Vagina (tissue), 2 donors: ENCODE measurements around the gene TAB2. TPM values are rescaled to one million over a fixed set of nuclear protein-coding genes. Genes with fewer than 3 reads are reported as not detected.
"Not testable (repeated sequence)": the region's sequence is repeated elsewhere in the genome, so short reads cannot be mapped to it uniquely, and the experiment has no call there.

Source experiments
- DNase-seq, 2 donors: peaks; one replicate each; pipeline ENCODE4 v3.0.0-alpha.2; 2017; ENCODE audit errors: extremely low spot score in 2 of 2
- H3K27ac ChIP-seq: fragments of 200-600 bp; sonication (generic); one replicate; pipeline ENCODE4 v1.5.1; 2019
- H3K27me3 ChIP-seq: fragments of 200-600 bp; sonication (generic); one replicate; pipeline ENCODE4 v1.5.1; 2019
- H3K36me3 ChIP-seq, 2 donors: fragments of 200-600 bp; sonication (generic); one replicate each; pipeline ENCODE4 v1.5.1; 2017 to 2019
- H3K4me1 ChIP-seq: fragments of 200-600 bp; sonication (generic); one replicate; pipeline ENCODE4 v1.5.1; 2019
- H3K4me3 ChIP-seq, 2 donors: fragments of 200-600 bp; sonication (generic); 1 replicate in 1 of 2; 2 replicates in 1 of 2; pipeline ENCODE4 v1.5.1; 2016 to 2019
- H3K9me3 ChIP-seq: fragments of 200-600 bp; sonication (generic); one replicate; pipeline ENCODE4 v1.5.1; 2019
- POLR2A ChIP-seq, 2 donors: fragments of 450-650 bp; IDR thresholded peaks; one replicate each; pipeline ENCODE4 v1.6.1; 2017; ENCODE audit warnings: antibody characterized with exemption in 2 of 2, mild to moderate bottlenecking in 2 of 2, moderate library complexity in 2 of 2
- POLR2AphosphoS5 ChIP-seq, 2 donors: sonication (generic); formaldehyde crosslinking; IDR thresholded peaks; one replicate each; pipeline ENCODE4 v1.9.0; 2017; ENCODE audit warnings: antibody characterized with exemption in 2 of 2, mild to moderate bottlenecking in 2 of 2, low read depth in 1 of 2; ENCODE audit not compliant: insufficient read depth in 1 of 2
- intact Hi-C: fragments of 100-400 bp; cut with DNase I; formaldehyde crosslinking; loops from one replicate; pipeline ENCODE4 v1.15.1; 2023
- total RNA-seq: library from RNA; depleted of rRNA; stranded (reverse); fragments of >200 nt; gene quantifications from one replicate; pipeline ENCODE4 v1.2.3, GENCODE V29; 2016
- TF ChIP-seq, protein P1 (sequence below), 3 experiments: fragments of 450-650 bp in 2 of 3; fragments of 200-600 bp in 1 of 3; sonication (generic) in 1 of 3; IDR thresholded peaks; one replicate each; pipeline ENCODE4 v1.5.1; 2017 to 2019; ENCODE audit warnings: antibody characterized with exemption in 3 of 3, mild to moderate bottlenecking in 2 of 3, moderate library complexity in 2 of 3

The TAB2 gene
- total RNA-seq, 1 donor from 2014 or later, result 80.5 TPM

DNA sequence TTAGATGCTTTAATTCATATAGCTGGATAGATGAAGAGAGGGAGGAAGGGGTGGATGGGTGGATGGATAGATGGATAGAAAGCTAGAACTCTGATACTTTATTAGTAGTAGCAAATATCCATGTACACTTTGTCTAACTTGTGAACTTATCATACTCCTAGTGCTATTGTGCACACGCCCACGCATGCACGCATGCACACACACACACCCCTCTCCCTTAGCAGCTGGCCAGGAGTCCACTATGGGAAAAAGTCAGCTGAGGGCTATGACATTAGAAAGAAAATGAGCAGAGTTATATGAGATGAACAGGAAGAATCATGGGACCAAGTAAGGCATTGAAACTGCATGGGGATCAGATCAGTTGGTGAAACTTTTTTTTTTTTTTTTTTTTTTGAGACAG lies 28.6 kb downstream of the TAB2 start:
- H3K27me3 ChIP-seq, result no peaks in the 10 kb centered on the region
- peaks cover 23% of the 10 kb centered on the region for H3K4me1 ChIP-seq
- DNase-seq, result no peak
- intact Hi-C loops, result no loop called here
- no peak overlapping the region for H3K27ac ChIP-seq
- TF ChIP-seq POLR2A (IDR thresholded peaks at IDR 0.05) (no peak), POLR2AphosphoS5 (IDR thresholded peaks at IDR 0.05; ENCODE audit: insufficient read depth in 1 of 2, low read depth in 1 of 2) (no peak)
- TF ChIP-seq, protein P1, sequence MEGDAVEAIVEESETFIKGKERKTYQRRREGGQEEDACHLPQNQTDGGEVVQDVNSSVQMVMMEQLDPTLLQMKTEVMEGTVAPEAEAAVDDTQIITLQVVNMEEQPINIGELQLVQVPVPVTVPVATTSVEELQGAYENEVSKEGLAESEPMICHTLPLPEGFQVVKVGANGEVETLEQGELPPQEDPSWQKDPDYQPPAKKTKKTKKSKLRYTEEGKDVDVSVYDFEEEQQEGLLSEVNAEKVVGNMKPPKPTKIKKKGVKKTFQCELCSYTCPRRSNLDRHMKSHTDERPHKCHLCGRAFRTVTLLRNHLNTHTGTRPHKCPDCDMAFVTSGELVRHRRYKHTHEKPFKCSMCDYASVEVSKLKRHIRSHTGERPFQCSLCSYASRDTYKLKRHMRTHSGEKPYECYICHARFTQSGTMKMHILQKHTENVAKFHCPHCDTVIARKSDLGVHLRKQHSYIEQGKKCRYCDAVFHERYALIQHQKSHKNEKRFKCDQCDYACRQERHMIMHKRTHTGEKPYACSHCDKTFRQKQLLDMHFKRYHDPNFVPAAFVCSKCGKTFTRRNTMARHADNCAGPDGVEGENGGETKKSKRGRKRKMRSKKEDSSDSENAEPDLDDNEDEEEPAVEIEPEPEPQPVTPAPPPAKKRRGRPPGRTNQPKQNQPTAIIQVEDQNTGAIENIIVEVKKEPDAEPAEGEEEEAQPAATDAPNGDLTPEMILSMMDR (IDR thresholded peaks at IDR 0.05), result no peak
- H3K9me3 ChIP-seq, result no peaks in the 10 kb centered on the region
- H3K4me3 ChIP-seq, result no peak overlapping the region
- no peaks in the 10 kb centered on the region for H3K36me3 ChIP-seq

GRCh38 chr6:149347067-149347466 lies 29.6 kb downstream of the TAB2 start:
- intact Hi-C loops, result no loop called here
- Histone ChIP-seq H3K36me3 (no peaks in the 10 kb centered on the region), H3K9me3 (no peaks in the 10 kb centered on the region), H3K4me1 (peaks cover 13% of the 10 kb centered on the region), H3K27me3 (no peaks in the 10 kb centered on the region), H3K4me3 (no peak overlapping the region), H3K27ac (no peak overlapping the region)
- TF ChIP-seq POLR2A (IDR thresholded peaks at IDR 0.05) (no peak), POLR2AphosphoS5 (IDR thresholded peaks at IDR 0.05; ENCODE audit: insufficient read depth in 1 of 2, low read depth in 1 of 2) (no peak)
- TF ChIP-seq, protein P1 (IDR thresholded peaks at IDR 0.05), result no peak
- DNase-seq, result no peak

GRCh38 chr6:149349279-149349678 lies 31.8 kb downstream of the TAB2 start:
- H3K27me3 ChIP-seq, H3K4me3 ChIP-seq, H3K4me1 ChIP-seq, DNase-seq, intact Hi-C loops, H3K27ac ChIP-seq, H3K36me3 ChIP-seq, H3K9me3 ChIP-seq: not testable (repeated sequence)

GRCh38 chr6:149354009-149354408 lies 36.5 kb downstream of the TAB2 start:
- intact Hi-C loops, result no loop called here
- Histone ChIP-seq H3K36me3 (no peaks in the 10 kb centered on the region), H3K4me3 (no peak overlapping the region), H3K27me3 (no peaks in the 10 kb centered on the region), H3K9me3 (no peaks in the 10 kb centered on the region), H3K27ac (no peak overlapping the region), H3K4me1 (peaks cover 4% of the 10 kb centered on the region)
- no peak for DNase-seq
- TF ChIP-seq POLR2AphosphoS5 (IDR thresholded peaks at IDR 0.05; ENCODE audit: insufficient read depth in 1 of 2, low read depth in 1 of 2) (no peak), POLR2A (IDR thresholded peaks at IDR 0.05) (no peak)
- TF ChIP-seq, protein P1 (IDR thresholded peaks at IDR 0.05), result no peak

GRCh38 chr6:149356081-149356750 lies 38.7 kb downstream of the TAB2 start:
- intact Hi-C loops, result no loop called here
- H3K4me3 ChIP-seq, result no peak overlapping the region
- no peaks in the 10 kb centered on the region for H3K9me3 ChIP-seq
- no peaks in the 10 kb centered on the region for H3K27me3 ChIP-seq
- DNase-seq, result no peak
- TF ChIP-seq POLR2AphosphoS5 (IDR thresholded peaks at IDR 0.05; ENCODE audit: insufficient read depth in 1 of 2, low read depth in 1 of 2) (no peak), POLR2A (IDR thresholded peaks at IDR 0.05) (no peak)
- no peak overlapping the region for H3K27ac ChIP-seq
- H3K4me1 ChIP-seq, result peaks cover 4% of the 10 kb centered on the region
- H3K36me3 ChIP-seq, result no peaks in the 10 kb centered on the region

- Histone ChIP-seq H3K36me3 (no peaks in the 10 kb centered on the region), H3K4me1 (peaks cover 4% of the 10 kb centered on the region), H3K9me3 (no peaks in the 10 kb centered on the region), H3K27me3 (no peaks in the 10 kb centered on the region), H3K27ac (no peak overlapping the region), H3K4me3 (no peak overlapping the region)
- intact Hi-C loops, result no loop called here
- no peak for DNase-seq
- TF ChIP-seq POLR2A (IDR thresholded peaks at IDR 0.05), result no peak
- TF ChIP-seq, protein P1 (IDR thresholded peaks at IDR 0.05), result no peak
- no peak for TF ChIP-seq POLR2AphosphoS5 (IDR thresholded peaks at IDR 0.05; ENCODE audit: insufficient read depth in 1 of 2, low read depth in 1 of 2)
These were observed 40.4 kb downstream of the TAB2 start for GRCh38 chr6:149357726-149358538.
